Mesothelial cell of epicardium (in vitro differentiated cells): ENCODE results near the gene CSDE1. TPM values are rescaled to one million over a fixed set of nuclear protein-coding genes. Genes with fewer than 3 reads are reported as not detected.

ENCODE experiments used
- DNase-seq, 2 experiments: peaks; one replicate each; pipeline ENCODE4 v3.0.0; 2021; ENCODE audit warnings: low spot score in 2 of 2; ENCODE audit not compliant: unreplicated experiment in 2 of 2
- H3K27ac Mint-ChIP-seq: 2 replicates; pipeline ENCODE4 v1.8.0; 2021; ENCODE audit warnings: mixed read lengths
- H3K27me3 Mint-ChIP-seq: 2 replicates; pipeline ENCODE4 v1.8.0; 2021; ENCODE audit warnings: low read depth, mixed read lengths
- H3K36me3 Mint-ChIP-seq: 2 replicates; pipeline ENCODE4 v1.8.0; 2021; ENCODE audit warnings: mixed read lengths
- H3K4me1 Mint-ChIP-seq: 2 replicates; pipeline ENCODE4 v1.8.0; 2021; ENCODE audit warnings: mixed read lengths
- H3K4me3 Mint-ChIP-seq: 2 replicates; pipeline ENCODE4 v1.8.0; 2021; ENCODE audit warnings: mild to moderate bottlenecking, moderate library complexity, mixed read lengths
- H3K9me3 Mint-ChIP-seq: 2 replicates; pipeline ENCODE4 v1.8.0; 2021; ENCODE audit warnings: mixed read lengths
- CTCF ChIP-seq: fragments of 200-600 bp; sonication (generic); IDR thresholded peaks from one replicate; pipeline ENCODE4 v1.5.0; 2021; ENCODE audit warnings: antibody characterized with exemption; ENCODE audit not compliant: unreplicated experiment
- total RNA-seq: library from RNA; stranded (reverse); gene quantifications from 3 replicates; pipeline ENCODE4 v1.2.1, GENCODE V29; 2021

The CSDE1 gene
- total RNA-seq, 1 donor from 2014 or later: 524 TPM

DNA sequence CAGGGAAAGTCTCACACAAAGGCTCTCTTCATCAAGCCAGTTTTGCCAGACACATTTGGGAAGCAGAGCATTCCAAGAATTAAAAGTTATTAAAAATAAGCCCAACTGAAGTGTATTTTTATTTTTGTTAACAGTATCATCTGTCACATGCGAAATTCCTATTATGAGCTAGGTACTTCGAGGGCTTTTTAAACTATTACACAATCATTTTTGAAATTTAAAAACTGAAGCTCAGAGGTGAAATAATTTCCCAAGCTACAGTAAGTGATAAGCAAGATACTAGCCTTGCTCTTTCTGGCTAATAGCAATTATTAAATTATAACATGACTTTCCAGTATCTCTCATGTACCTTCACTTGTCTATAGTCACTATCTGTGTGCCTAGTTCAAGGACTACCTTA, 29.2 kb downstream of the CSDE1 start:
- Mint-ChIP-seq H3K9me3 (no peaks in the 10 kb centered on the region), H3K27me3 (no peaks in the 10 kb centered on the region), H3K4me1 (no peaks in the 10 kb centered on the region), H3K36me3 (peaks cover 63% of the 10 kb centered on the region), H3K27ac (no peak overlapping the region), H3K4me3 (no peak overlapping the region)
- DNase-seq: no peak
- TF ChIP-seq CTCF: no peak

GRCh38 chr1:114725230-114725629, 32.6 kb downstream of the CSDE1 start:
- no peak for DNase-seq
- Mint-ChIP-seq H3K4me3 (no peak overlapping the region), H3K36me3 (peaks cover 63% of the 10 kb centered on the region), H3K27ac (no peak overlapping the region), H3K9me3 (no peaks in the 10 kb centered on the region), H3K27me3 (no peaks in the 10 kb centered on the region), H3K4me1 (no peaks in the 10 kb centered on the region)
- no peak for TF ChIP-seq CTCF

GRCh38 chr1:114723915-114724314, 33.9 kb downstream of the CSDE1 start:
- no peak for DNase-seq
- Mint-ChIP-seq H3K27me3 (no peaks in the 10 kb centered on the region), H3K4me1 (no peaks in the 10 kb centered on the region), H3K36me3 (peaks cover 64% of the 10 kb centered on the region), H3K9me3 (no peaks in the 10 kb centered on the region), H3K4me3 (no peak overlapping the region), H3K27ac (no peak overlapping the region)
- no peak for TF ChIP-seq CTCF

- Mint-ChIP-seq H3K36me3 (peaks cover 62% of the 10 kb centered on the region), H3K27ac (no peak overlapping the region), H3K9me3 (no peaks in the 10 kb centered on the region), H3K4me3 (no peak overlapping the region), H3K4me1 (no peaks in the 10 kb centered on the region), H3K27me3 (no peaks in the 10 kb centered on the region)
- no peak for TF ChIP-seq CTCF
- no peak for DNase-seq
Observed at GRCh38 chr1:114723457-114723856, 34.3 kb downstream of the CSDE1 start.

GRCh38 chr1:114720492-114720891, 37.3 kb downstream of the CSDE1 start:
- H3K36me3 Mint-ChIP-seq: peaks cover 44% of the 10 kb centered on the region
- H3K27me3 Mint-ChIP-seq: no peaks in the 10 kb centered on the region
- TF ChIP-seq CTCF: no peak
- no peaks in the 10 kb centered on the region for H3K9me3 Mint-ChIP-seq
- no peak overlapping the region for H3K4me3 Mint-ChIP-seq
- no peak overlapping the region for H3K27ac Mint-ChIP-seq
- peaks cover 13% of the 10 kb centered on the region for H3K4me1 Mint-ChIP-seq
- no peak for DNase-seq

GRCh38 chr1:114719424-114719787, 38.4 kb downstream of the CSDE1 start:
- Mint-ChIP-seq H3K4me3 (no peak overlapping the region), H3K9me3 (no peaks in the 10 kb centered on the region), H3K27me3 (no peaks in the 10 kb centered on the region), H3K4me1 (peaks cover 14% of the 10 kb centered on the region), H3K36me3 (peaks cover 34% of the 10 kb centered on the region), H3K27ac (peak overlapping the region; percentile 3)
- TF ChIP-seq CTCF: no peak
- DNase-seq: no peak
